GM23338 (cell line): Measurements from ENCODE around the gene MEI4. TPM values are rescaled to one million over a fixed set of nuclear protein-coding genes. Genes with fewer than 3 reads are reported as not detected.

Source experiments
- ATAC-seq: fragments of 200-7000 bp; cut with Tn5 transposase; 3 replicates; pipeline ENCODE4 v1.9.1; 2020
- DNase-seq: peaks from one replicate; pipeline ENCODE4 v3.0.0-alpha.2; 2015; ENCODE audit warnings: low spot score
- H2AFZ ChIP-seq: fragments of 200-600 bp; sonication (generic); 2 replicates; pipeline ENCODE4 v1.8.0; 2016; ENCODE audit warnings: antibody characterized with exemption, mild to moderate bottlenecking, moderate library complexity
- H3F3A ChIP-seq: fragments of 200-600 bp; sonication (generic); replicated peaks from 2 replicates; pipeline ENCODE4 v1.8.0; 2017; ENCODE audit warnings: antibody characterized with exemption, mixed run types, low read depth
- H3K27ac ChIP-seq: fragments of 200-600 bp; sonication (generic); 2 replicates; pipeline ENCODE4 v1.6.1; 2016; ENCODE audit warnings: low read depth
- H3K27me3 ChIP-seq: fragments of 200-600 bp; sonication (generic); 2 replicates; pipeline ENCODE4 v1.8.0; 2016; ENCODE audit warnings: mild to moderate bottlenecking, mixed run types, moderate library complexity; ENCODE audit not compliant: insufficient read depth
- H3K36me3 ChIP-seq: fragments of 200-600 bp; sonication (generic); 2 replicates; pipeline ENCODE4 v1.8.0; 2016; ENCODE audit warnings: mild to moderate bottlenecking; ENCODE audit not compliant: insufficient read depth
- H3K4me1 ChIP-seq: fragments of 200-600 bp; sonication (generic); 2 replicates; pipeline ENCODE4 v1.8.0; 2016; ENCODE audit warnings: mild to moderate bottlenecking, moderate library complexity; ENCODE audit not compliant: insufficient read depth
- H3K4me2 ChIP-seq: fragments of 200-600 bp; sonication (generic); 2 replicates; pipeline ENCODE4 v1.7.1; 2017; ENCODE audit warnings: mixed run types
- H3K4me3 ChIP-seq: fragments of 200-600 bp; sonication (generic); 2 replicates; pipeline ENCODE4 v1.6.1; 2016; ENCODE audit warnings: mixed run types
- H3K79me2 ChIP-seq: fragments of 200-600 bp; sonication (generic); replicated peaks from 2 replicates; pipeline ENCODE4 v1.8.0; 2017; ENCODE audit warnings: mild to moderate bottlenecking; ENCODE audit not compliant: insufficient read depth
- H3K9me2 ChIP-seq: fragments of 200-600 bp; sonication (generic); 2 replicates; pipeline ENCODE4 v1.8.0; 2017; ENCODE audit not compliant: insufficient read depth
- H4K20me1 ChIP-seq: fragments of 200-600 bp; sonication (generic); replicated peaks from 2 replicates; pipeline ENCODE4 v1.8.0; 2017; ENCODE audit warnings: mild to moderate bottlenecking; ENCODE audit not compliant: insufficient read depth
- H3K27ac Mint-ChIP-seq: 2 replicates; pipeline ENCODE4 v1.8.0; 2020; ENCODE audit warnings: inconsistent platforms, mild to moderate bottlenecking, moderate library complexity, mixed read lengths
- H3K27me3 Mint-ChIP-seq: 3 replicates; pipeline ENCODE4 v1.8.0; 2022; ENCODE audit warnings: low read depth, mild to moderate bottlenecking, moderate library complexity, mixed read lengths, inconsistent platforms; ENCODE audit not compliant: insufficient read depth, poor library complexity
- H3K36me3 Mint-ChIP-seq: 3 replicates; pipeline ENCODE4 v1.8.0; 2021; ENCODE audit warnings: low read depth, mild to moderate bottlenecking, inconsistent platforms, moderate library complexity, mixed read lengths
- H3K4me1 Mint-ChIP-seq: 3 replicates; pipeline ENCODE4 v1.8.0; 2020; ENCODE audit warnings: mild to moderate bottlenecking, inconsistent platforms, mixed read lengths
- H3K4me3 Mint-ChIP-seq: 3 replicates; pipeline ENCODE4 v1.8.0; 2021; ENCODE audit warnings: moderate library complexity, mild to moderate bottlenecking, inconsistent platforms, mixed read lengths
- H3K9me3 Mint-ChIP-seq: 3 replicates; pipeline ENCODE4 v1.8.0; 2020; ENCODE audit warnings: moderate library complexity, mild to moderate bottlenecking, inconsistent platforms, mixed read lengths
- CREB1 ChIP-seq: fragments of 250-450 bp; sonication (Bioruptor Pico); IDR thresholded peaks from 2 replicates; pipeline ENCODE4 v1.5.0; 2020; ENCODE audit warnings: low read depth, mild to moderate bottlenecking, moderate library complexity
- CTCF ChIP-seq, 2 experiments: fragments of 200-600 bp in 1 of 2; sonication (generic) in 1 of 2; conservative IDR thresholded peaks; 2 replicates each; pipeline versions ENCODE4 v1.5.1 to v1.6.1; 2016 to 2017; ENCODE audit warnings: antibody characterized with exemption in 2 of 2, low read depth in 2 of 2, mild to moderate bottlenecking in 2 of 2, moderate library complexity in 1 of 2
- EZH2 ChIP-seq: fragments of 200-600 bp; sonication (generic); IDR thresholded peaks from one replicate; pipeline ENCODE4 v1.8.0; 2017; ENCODE audit warnings: antibody characterized with exemption, mild to moderate bottlenecking, low read depth; ENCODE audit not compliant: unreplicated experiment
- EZH2phosphoT487 ChIP-seq: fragments of 200-600 bp; sonication (generic); IDR thresholded peaks from one replicate; pipeline ENCODE4 v1.8.1; 2018; ENCODE audit warnings: antibody characterized with exemption; ENCODE audit not compliant: unreplicated experiment
- JUNB ChIP-seq: IDR thresholded peaks from one replicate; pipeline ENCODE4 v1.6.1; 2016; ENCODE audit warnings: antibody characterized with exemption; ENCODE audit not compliant: unreplicated experiment
- POLR2AphosphoS5 ChIP-seq: IDR thresholded peaks from 2 replicates; pipeline ENCODE4 v1.6.1; 2016; ENCODE audit warnings: antibody characterized with exemption, low read depth
- STAT1 ChIP-seq: IDR thresholded peaks from one replicate; pipeline ENCODE4 v1.6.1; 2016; ENCODE audit warnings: antibody characterized with exemption; ENCODE audit not compliant: unreplicated experiment
- ZNF114 ChIP-seq: fragments of 250-450 bp; sonication (Bioruptor Pico); IDR thresholded peaks from 2 replicates; pipeline ENCODE4 v1.5.0; 2020; ENCODE audit warnings: mild to moderate bottlenecking, moderate library complexity
- ZNF331 ChIP-seq: fragments of 250-450 bp; sonication (Bioruptor Pico); IDR thresholded peaks from 2 replicates; pipeline ENCODE4 v1.5.0; 2020; ENCODE audit warnings: low read depth, mild to moderate bottlenecking, moderate library complexity
- polyA plus RNA-seq: library from polyadenylated mRNA; unstranded; fragments of >200 nt; fragmentation: Nextera tagmentation; extraction: Ambion mirVana; gene quantifications from 2 replicates; pipeline ENCODE4 v1.2.1, GENCODE V29; 2016
- total RNA-seq: library from RNA; depleted of rRNA; stranded (reverse); fragments of >200 nt; shearing (Covaris generic); gene quantifications from 2 replicates; pipeline ENCODE4 v1.2.3, GENCODE V29; 2014
- TF ChIP-seq, protein P1 (sequence below): IDR thresholded peaks from 2 replicates; pipeline ENCODE4 v1.6.1; 2016; ENCODE audit warnings: antibody characterized with exemption
- TF ChIP-seq, protein P2 (sequence below): IDR thresholded peaks from one replicate; pipeline ENCODE4 v1.6.1; 2018; ENCODE audit warnings: antibody characterized with exemption; ENCODE audit not compliant: unreplicated experiment

MEI4 gene
- total and polyA plus RNA-seq, 2 experiments from 2014 or later: 0.23 to 0.63 TPM

DNA sequence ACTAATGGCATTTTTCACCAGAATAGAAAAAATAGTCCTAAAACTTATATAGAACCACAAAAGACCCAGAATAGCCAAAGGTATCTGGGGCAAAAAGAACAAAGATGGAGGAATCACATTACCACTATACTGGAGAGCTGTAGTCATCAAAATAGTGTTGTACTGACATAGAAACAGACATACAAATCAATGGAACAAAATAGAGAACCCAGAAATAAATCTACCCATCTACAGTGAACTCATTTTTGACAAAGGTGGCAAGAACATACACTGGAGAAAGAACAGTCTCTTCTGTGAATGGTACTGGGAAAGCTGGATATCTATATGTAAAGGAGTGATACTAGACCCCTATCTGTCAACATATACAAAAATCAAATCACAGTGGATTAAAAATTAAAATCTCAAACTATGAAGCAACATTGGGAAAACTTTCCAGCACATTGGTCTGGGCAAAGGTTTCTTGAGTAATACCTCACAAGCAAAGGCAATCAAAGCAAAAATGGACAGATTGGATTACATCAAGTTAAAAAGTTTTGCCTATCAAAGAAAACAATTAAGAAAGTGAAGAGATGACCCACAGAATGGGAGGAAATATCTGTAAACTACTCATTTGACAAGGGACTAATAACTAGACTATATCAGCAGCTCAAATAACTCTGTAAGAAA is 120.5 kb downstream of the MEI4 start:
- no peaks in the 10 kb centered on the region for H3K27me3 ChIP-seq
- Mint-ChIP-seq H3K36me3 (no peaks in the 10 kb centered on the region), H3K27me3 (no peaks in the 10 kb centered on the region), H3K27ac (no peak overlapping the region), H3K4me3 (no peak overlapping the region), H3K9me3 (peaks cover 3% of the 10 kb centered on the region; the same call in 1 of the 3 replicates), H3K4me1 (no peaks in the 10 kb centered on the region)
- H3K4me2 ChIP-seq: no peak overlapping the region
- DNase-seq (no peak), ATAC-seq (no peak)
- no peak overlapping the region for H2AFZ ChIP-seq
- H3K4me1 ChIP-seq: no peaks in the 10 kb centered on the region
- no peaks in the 10 kb centered on the region for H3K79me2 ChIP-seq
- no peaks in the 10 kb centered on the region for H3K36me3 ChIP-seq
- TF ChIP-seq EZH2phosphoT487 (no peak), EZH2 (no peak), CREB1 (CRISPR knock-in tag) (no peak), ZNF331 (CRISPR knock-in tag) (no peak), ZNF114 (CRISPR knock-in tag) (no peak), POLR2AphosphoS5 (no peak), STAT1 (no peak), CTCF (conservative IDR thresholded peaks at IDR 0.05; ENCODE audit: low read depth in 2 of 2) (no peak), JUNB (no peak)
- TF ChIP-seq, protein P1, sequence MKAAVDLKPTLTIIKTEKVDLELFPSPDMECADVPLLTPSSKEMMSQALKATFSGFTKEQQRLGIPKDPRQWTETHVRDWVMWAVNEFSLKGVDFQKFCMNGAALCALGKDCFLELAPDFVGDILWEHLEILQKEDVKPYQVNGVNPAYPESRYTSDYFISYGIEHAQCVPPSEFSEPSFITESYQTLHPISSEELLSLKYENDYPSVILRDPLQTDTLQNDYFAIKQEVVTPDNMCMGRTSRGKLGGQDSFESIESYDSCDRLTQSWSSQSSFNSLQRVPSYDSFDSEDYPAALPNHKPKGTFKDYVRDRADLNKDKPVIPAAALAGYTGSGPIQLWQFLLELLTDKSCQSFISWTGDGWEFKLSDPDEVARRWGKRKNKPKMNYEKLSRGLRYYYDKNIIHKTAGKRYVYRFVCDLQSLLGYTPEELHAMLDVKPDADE: no peak
- TF ChIP-seq, protein P2, sequence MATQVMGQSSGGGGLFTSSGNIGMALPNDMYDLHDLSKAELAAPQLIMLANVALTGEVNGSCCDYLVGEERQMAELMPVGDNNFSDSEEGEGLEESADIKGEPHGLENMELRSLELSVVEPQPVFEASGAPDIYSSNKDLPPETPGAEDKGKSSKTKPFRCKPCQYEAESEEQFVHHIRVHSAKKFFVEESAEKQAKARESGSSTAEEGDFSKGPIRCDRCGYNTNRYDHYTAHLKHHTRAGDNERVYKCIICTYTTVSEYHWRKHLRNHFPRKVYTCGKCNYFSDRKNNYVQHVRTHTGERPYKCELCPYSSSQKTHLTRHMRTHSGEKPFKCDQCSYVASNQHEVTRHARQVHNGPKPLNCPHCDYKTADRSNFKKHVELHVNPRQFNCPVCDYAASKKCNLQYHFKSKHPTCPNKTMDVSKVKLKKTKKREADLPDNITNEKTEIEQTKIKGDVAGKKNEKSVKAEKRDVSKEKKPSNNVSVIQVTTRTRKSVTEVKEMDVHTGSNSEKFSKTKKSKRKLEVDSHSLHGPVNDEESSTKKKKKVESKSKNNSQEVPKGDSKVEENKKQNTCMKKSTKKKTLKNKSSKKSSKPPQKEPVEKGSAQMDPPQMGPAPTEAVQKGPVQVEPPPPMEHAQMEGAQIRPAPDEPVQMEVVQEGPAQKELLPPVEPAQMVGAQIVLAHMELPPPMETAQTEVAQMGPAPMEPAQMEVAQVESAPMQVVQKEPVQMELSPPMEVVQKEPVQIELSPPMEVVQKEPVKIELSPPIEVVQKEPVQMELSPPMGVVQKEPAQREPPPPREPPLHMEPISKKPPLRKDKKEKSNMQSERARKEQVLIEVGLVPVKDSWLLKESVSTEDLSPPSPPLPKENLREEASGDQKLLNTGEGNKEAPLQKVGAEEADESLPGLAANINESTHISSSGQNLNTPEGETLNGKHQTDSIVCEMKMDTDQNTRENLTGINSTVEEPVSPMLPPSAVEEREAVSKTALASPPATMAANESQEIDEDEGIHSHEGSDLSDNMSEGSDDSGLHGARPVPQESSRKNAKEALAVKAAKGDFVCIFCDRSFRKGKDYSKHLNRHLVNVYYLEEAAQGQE: no peak
- no peaks in the 10 kb centered on the region for H3F3A ChIP-seq
- H4K20me1 ChIP-seq: no peaks in the 10 kb centered on the region
- H3K9me2 ChIP-seq: 0 out of 2 replicates have a peak, but pooled peaks cover 4% of the 10 kb centered on the region
- no peak overlapping the region for H3K4me3 ChIP-seq
- H3K27ac ChIP-seq: no peak overlapping the region
